Nucleus accumbens (tissue), 56 donors: ENCODE results near the gene GGCX.

Experiments
- DNase-seq, 56 donors: peaks; one replicate each; lab custom pipeline; 2025; lab: John Stamatoyannopoulos, UW

The GGCX gene

DNA sequence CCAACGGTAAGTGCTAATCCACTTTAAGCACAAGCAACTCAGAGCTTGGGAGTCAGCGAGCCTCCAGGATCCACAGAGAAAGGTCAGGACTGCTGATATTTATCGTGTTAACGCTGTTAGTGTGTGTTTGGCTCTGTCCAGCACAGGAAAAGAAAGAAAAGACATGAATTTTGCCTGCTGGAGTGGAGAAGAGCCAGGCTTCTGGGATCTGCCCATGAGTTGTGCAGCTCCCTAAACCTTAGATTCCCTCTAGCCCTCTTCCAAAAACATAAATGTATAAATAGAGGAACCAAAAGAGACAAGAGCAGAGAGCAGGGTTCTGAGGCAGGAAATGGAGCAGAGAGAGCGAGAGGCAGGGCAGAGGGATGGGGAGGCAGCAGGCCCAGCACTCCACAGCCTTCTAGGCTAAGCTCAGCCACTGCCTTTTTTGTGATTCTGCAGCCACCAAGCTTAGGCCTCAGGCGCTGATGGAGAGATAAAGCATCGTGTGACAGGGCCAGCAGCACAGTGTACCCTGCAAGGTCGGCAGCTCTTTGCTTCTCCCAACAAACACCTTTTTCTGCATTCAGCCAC, 36.9 kb downstream of the GGCX start:
- DNase-seq, result peak in 4 of 56 donors; percentile 32 to 47 (median 33)

DNA sequence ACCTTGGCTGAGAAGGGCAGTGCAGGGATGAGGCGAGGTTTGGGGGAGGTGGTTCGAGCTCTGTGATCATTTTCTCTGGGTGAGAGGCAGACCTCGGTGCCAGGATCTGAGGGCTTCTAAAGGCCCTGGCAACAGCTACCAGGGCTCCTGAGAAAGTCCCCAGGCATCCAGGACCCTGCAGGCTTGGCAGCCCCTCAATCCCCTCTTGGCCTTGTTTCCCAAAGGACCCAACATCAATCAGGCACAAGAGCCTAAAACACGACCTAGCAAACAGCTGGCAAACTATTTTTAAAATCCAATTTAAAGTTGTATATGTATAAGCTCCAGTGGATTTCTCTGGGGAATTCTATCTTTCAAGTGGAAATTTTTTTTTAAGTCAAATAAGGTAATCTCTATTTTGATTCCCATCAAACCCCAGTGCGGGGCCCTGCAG, 37.4 kb downstream of the GGCX start:
- peak in 18 of 56 donors; percentile 9 to 64 (median 39) for DNase-seq

DNA sequence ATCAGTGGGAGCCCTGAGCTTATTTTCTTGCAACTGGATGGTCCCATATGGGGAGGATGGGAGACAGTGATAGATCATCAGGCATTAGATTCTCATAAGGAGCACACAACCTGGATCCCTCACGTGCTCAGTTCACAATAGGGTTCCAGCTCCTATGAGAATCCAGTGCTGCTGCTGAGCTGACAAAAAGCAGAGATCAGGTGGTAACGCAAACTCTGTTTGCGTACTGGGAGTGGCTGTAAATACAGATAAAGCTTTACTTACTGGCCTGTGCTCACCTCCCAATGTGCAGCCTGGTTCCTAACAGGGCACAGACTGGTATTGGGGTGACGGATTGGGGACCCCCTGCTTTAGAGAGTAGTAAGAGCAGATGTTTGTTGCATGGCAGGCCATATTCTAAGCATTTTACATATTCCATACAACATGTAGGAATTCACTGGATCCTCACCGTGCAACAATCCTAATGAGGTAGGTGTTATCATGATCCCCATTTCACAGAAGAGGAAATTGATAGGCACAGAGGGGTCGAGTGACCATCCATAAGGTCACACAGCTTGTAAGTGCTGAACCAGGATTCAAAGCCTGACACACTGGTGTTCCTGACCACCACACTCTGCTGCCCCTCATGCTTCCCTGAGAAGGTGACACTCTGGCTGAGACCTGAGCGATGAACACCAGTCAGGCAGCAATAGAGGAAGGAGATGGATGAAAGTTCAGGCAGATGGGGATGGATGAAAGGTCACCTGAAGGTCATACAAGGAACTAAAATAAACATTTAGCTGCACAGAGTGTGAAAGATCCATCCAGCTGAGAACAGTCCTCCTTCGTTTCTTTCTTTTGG, 38.0 kb downstream of the GGCX start:
- no peak for DNase-seq

DNA sequence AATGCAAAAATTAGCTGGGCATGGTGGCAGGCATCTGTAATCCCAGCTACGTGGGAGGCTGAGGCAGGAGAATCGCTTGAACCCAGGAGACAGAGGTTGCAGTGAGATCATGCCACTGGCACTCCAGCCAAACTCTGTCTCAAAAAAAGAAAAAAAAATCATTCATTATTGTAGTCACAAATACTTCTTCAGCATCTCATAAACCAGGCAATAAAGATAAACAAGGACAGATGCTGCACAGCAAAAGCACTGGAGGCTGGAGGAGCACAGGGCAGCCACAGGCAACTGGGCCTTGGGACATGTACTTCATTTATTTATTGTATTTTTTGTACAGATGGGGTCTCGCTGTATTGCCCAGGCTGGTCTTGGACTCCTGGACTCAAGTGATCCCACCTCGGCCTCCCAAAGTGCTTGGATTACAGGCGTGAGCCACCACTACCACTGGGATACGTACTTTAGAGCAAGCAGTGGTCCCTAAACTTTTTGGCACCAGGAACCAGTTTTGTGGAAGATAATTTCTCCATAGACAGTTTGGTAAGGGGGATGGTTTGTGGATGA, 39.1 kb downstream of the GGCX start:
- DNase-seq, result no peak

DNA sequence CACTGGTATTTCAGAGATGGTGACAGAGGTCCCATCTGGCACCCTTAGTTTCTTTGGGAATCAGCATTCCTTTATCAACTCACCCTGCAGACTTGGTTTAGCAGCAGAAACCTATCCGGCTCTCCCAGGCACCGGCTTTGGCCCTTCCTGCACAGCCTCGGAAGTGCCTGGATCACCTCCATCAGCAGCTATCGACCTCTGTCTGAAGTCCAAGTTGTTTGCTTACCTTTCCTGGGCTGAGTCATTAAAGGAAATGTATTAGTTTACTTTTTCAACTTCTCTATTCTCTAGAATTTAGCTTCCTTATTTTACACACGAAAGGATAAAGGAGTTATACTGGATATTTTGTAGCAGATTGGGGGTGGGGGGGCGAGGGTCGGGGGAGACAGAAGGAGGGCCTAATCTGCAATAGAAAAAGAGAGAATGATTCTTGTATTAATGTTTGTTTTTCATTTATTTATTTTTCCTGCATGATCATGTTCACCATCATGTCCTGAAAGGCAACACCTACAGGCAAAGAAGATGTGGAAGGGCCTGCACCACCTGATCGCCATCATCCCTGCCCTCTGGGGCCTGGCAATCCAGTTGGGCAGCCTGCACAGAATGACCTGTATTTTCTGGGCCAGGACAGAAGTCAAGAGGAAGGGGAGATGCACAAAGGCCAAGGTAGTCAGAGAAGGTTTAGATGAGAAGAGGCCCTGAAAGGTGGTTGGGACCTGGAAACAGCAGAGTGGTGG, 44.5 kb downstream of the GGCX start:
- DNase-seq, result no peak

DNA sequence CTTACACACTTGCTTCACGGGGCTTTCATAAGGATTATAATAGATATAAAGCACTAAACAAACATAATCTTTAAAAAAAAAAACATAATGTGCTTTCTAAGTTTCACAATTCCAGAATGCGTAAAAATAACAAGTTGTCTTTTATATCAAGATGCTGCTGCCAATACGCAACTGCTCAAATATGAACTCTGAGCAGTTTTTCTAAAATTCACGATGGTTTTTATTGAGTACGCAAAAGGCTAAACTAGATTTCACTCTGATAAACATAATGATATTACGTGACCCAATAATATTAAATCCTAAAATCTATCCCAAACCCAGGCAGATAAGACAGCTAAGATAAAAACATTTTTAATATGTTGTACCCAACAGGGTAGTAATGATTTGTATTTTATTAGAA, 47.0 kb downstream of the GGCX start:
- no peak for DNase-seq

DNA sequence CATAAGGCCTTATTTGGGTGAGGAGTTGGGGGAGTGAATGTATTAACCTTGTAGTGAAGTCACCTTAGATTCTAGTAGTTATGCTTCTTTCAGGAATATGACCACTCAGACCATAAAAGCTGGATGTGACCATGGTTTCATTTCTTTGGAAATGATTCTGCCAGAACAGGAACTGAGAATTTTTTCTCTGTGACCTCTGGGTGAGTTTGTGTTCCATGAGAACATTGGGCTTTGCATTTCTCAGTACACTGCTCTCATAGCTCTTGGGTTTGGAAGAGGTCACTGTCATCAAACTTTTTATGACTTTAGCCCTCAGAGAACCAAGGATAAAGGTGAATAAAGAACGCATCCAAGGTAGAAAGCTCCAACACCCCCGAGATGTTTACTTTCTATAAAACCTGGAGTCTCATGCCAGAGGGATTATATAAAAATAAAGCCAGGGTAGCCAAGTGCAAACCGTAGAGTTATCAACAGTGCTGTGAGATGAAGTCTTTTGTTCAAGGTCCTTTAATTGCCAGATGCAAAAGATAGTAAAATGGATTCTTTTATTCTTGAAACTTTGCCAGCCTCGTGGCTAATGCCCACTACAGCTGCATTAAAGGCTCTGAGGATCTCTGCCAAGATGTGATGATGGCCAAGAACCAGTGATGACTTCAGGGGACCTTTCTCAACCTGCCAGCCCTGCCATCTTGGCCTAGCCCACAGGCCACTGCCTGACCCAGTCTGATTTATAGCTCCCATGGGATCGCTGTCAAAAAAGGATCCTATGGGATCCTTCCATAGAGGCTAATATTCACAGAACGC, 50.1 kb downstream of the GGCX start:
- DNase-seq, result no peak

DNA sequence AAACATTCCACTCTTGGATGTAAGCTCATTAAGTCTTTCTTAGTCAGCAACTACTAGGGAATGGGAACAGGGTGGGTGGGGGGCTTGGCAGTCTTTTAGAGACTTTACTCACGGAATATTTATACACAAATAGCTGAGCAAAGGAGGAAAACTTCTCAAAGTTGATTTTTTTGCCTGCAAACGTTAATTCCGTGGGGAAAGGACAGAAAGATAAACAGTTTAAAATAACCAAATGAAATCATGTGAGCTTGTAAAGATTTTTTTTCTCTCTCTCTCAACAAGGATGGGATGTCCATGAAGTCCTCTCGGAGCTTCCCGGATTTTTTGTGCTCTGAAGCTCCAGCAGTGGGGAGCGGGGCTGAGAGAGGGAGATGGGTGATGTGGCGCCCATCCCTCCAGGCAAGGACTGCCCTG, 54.5 kb downstream of the GGCX start:
- no peak for DNase-seq

DNA sequence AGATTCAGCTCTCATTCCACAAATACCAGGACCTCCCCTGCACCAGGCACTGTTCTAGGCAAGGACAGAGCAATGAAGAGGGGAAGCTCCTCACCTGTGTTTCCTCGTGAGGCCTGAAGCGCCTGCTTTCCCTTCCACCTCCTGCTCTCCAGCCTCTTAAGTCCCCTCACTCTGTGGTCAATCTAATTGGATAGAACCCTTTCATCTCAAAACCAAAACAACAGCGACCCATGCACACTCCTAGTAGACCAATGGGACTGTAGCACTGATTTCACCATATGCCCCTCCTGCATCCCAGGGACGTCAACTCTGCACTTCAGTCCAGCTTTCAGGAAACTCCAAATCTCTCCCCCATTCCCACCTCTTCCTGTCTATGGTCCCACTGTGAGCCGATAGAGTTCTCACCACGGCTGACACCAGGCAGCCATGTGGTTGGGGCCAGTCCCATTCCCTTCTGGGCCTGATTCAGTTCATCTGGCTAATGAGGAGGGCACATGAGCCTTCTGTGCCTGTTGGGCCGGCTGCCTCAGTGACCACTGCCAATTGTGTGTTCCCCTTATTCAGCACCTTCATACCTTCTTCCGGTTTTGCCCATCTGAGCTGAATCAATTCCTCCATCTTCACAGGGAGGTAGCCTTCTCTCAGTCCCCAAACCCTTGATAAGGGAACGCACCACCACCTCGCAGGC, 55.6 kb downstream of the GGCX start:
- no peak for DNase-seq

DNA sequence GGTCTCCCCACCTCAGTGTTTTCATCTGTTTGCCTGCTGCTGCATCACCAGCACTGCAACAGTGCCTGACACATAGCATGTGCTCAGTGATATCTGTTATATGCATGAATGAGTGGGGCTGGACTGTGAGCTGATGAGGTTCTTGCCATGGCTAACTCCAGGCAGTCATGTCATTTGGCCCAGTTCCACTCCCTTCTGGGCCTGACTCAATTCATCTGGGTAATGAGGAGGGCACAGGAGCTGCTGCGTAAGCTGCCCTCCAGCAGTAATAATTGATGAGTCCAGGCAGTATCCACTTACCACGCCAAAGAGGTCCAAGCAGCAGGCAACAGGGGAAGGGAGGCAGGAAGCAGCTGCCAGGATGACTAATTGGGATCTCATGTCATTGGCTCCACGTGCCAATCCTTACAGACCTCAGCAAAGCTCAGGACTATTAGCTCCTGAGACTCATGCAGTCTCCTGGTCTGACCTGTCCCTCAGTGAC, 56.5 kb downstream of the GGCX start:
- DNase-seq, result peak in 2 of 56 donors; percentile 12 to 33

DNA sequence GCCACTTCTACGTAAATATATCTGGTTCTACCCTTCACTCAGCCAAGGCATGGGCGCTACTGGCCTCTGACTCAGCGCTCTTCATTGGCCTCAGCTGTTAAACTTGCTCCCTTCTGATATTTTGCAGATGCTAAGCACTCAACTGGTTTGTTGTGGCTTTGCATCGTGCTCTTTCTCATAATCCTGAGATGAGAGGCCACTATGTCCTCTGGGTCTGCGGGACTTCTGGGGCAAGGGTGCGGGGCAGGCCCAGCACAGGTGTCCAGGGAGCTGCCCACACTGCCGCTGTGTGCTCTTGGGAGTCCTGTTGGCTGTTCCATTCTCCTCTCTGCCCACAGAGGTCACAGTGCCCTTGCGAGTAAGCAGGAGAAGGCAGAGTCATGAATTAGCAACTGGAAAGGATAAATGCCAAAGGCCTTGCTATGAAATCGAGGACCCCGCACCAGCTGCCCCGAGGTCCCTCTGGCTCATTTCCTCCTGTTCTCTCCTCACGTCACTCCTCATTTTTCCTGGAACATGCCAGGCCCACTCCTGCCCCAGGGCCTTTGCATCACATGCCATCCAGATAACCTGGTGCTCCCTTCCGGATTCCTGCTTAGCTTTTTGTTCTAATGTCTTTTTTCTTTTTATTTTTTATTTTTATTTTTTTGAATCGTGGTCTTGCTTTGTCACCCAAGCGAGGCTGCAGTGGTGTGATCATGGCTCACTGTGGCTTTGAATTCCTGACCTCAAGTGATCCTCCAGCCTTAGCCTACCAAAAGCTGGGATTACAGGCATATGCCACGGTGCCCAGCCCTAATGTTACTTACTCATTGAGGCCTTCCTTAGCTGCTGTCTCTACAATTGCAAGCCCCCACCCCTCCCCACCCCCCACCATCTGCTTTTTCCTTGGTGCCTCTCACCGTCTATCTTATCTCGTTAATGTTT, 57.2 kb downstream of the GGCX start:
- no peak for DNase-seq

DNA sequence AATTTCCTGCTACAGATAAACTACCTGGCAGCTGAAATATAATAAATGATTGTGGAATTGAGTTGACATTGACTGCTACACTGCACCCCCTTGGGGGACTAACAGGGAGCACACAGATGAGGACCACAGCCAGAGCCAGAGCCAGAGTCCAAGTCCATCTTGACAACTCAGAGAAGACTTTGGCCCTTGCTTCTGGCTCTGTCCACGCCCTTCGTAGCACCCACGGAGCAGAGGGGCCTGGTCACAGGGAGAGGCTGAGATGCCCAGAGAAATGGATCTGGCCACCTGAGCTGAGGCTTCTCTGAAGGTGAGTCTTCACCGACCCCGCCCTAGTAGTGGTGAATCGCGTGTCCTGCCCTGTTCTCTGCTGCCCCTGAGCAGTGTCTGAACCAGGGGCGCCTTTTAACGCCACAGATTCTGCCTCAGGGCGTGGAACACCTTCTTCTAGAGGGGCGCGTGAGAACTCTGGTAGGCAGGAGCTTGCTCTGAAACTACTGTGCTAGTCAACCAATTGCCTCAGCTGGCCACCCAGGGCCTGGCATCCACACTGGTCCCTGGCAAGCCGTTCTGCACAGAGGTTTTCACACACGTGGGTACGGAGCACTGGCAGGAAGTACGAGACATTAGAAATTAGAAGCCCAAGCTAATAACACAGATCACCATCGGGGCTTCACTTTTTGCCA, 58.0 kb downstream of the GGCX start:
- peak in 14 of 56 donors; percentile 5 to 40 (median 16) for DNase-seq

DNA sequence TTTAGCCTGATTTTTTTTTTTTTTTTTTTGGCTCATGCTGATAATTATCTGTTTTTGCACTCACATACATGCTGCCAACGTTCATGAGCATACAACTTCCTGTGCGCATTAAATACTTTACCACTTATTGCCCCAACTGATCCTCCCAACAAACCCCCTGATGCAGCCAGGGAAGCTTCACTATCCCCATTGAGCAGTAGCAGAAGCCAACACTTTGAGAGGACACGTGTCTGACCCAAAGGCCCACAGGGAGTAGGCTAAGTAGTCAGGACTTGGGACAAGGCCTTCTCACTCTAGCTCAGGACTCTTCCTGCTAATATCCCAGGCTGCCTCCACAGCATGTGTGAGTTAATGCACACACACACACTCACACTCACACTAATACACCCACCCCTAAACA, 58.6 kb downstream of the GGCX start:
- DNase-seq, result no peak

DNA sequence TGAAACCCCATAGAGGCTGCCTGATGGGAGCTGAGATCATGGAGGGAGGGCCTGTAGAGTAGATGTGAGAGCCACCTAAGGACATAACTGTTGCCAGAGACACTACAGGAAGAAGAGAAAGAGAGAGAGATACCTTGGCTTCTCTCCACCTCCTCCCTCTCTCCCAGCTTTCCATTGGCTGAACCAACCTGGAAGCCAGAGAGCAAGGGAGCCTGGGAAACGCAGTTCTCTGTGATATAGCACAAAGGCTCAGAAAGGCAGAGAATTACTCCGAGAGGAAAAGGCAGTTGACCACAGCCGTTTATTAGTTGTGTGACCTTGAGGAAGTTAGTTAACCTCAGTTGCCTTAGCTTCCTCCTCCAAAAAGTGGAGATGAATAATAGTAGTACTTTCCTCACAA, 60.0 kb downstream of the GGCX start:
- no peak for DNase-seq

DNA sequence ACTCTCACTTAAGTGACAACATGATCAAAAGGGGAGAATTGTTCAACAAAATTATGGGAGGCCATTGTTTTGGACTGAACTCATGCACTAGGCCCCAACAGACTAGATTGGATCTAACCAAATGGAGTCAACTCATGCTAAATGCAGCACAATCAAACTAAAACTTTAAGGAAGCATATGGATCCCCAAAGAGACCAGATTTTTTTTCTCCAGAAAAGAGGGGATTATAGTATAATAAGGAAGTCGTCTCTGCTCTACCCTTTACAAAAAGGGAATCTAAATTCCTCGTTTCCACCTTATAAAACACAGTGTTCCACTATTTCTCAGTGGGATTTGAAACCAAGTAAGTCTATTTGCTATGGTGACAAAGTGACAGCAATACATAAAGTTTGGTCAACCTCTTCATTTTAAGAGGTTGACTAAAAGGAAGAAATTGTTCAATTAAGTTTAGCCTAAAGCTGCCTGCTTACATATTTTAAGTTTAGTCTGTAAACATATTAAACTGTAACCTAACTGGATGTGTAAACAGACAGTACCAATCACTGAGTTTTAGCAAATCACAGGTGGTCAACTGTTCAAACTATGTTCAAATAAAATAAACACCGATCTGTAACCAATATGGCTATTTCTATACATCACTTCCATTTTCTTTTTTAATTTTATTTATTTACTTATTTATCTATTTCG, 63.2 kb downstream of the GGCX start:
- DNase-seq, result no peak

DNA sequence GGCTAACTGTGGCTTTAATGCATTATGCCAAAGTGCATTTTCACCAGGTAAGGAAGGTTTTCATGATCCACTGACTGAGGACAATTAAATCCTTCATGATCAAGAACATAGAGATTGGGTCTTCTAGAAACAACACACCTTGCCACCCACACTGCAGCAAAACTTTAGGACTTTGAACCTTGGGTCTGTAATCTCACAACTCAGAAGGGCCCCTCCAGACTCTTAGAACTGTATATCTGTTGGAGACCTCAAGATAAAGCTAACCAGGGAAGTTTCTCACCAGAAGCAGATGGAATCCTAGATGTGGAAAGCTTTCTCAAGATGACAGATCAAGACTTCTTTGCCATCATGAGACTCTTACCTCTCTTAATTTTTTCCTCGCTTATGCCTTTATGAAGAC, 64.9 kb downstream of the GGCX start:
- DNase-seq, result no peak
